Body of pancreas (tissue), 4 donors: Measurements from ENCODE around the gene CDC42EP5.

Experiments
- POLR2A ChIP-seq, 3 donors: fragments of 450-650 bp; IDR thresholded peaks; one replicate each; pipeline ENCODE4 v1.6.1; 2016; ENCODE audit warnings: antibody characterized with exemption in 3 of 3, mild to moderate bottlenecking in 2 of 3
- TF ChIP-seq, protein P1 (sequence below), 7 experiments: fragments of 450-650 bp in 4 of 7; fragments of 200-600 bp in 3 of 7; sonication (generic) in 3 of 7; IDR thresholded peaks; one replicate each; pipeline ENCODE4 v1.5.1; 2016 to 2019; ENCODE audit warnings: antibody characterized with exemption in 7 of 7

DNA sequence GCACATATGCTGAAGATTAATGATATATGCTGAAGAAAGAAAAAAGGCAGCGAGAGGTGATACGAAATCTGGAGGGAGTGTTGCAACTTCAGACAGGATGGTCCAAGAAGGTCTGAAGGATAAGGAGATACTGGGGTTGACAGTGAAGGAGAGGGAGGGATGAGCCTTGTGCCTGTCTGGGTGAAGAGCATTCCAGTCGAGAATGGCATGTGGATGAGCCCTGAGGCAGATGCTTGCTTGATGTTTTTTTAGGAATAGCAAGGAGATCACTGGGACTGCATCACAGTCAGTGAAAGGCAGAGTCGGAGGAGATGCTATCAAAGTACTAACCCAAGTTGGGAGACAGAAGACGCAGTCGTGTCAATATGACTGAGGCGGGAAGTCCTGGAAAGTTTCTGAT, 16.2 kb upstream of the CDC42EP5 start:
- TF ChIP-seq POLR2A (IDR thresholded peaks at IDR 0.05) = no peak
- TF ChIP-seq, protein P1, sequence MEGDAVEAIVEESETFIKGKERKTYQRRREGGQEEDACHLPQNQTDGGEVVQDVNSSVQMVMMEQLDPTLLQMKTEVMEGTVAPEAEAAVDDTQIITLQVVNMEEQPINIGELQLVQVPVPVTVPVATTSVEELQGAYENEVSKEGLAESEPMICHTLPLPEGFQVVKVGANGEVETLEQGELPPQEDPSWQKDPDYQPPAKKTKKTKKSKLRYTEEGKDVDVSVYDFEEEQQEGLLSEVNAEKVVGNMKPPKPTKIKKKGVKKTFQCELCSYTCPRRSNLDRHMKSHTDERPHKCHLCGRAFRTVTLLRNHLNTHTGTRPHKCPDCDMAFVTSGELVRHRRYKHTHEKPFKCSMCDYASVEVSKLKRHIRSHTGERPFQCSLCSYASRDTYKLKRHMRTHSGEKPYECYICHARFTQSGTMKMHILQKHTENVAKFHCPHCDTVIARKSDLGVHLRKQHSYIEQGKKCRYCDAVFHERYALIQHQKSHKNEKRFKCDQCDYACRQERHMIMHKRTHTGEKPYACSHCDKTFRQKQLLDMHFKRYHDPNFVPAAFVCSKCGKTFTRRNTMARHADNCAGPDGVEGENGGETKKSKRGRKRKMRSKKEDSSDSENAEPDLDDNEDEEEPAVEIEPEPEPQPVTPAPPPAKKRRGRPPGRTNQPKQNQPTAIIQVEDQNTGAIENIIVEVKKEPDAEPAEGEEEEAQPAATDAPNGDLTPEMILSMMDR (IDR thresholded peaks at IDR 0.05) = no peak
